AG04449 (cell line): Measurements from ENCODE around the gene PPP2R1B.
"Not testable (repeated sequence)": the region's sequence is repeated elsewhere in the genome, so short reads cannot be mapped to it uniquely, and the experiment has no call there.

ENCODE experiments used
- CTCF ChIA-PET: fragments of 350-600 bp; formaldehyde crosslinking; extraction: SDS; loops from one replicate; lab custom pipeline; 2021; ENCODE audit warnings: antibody characterized with exemption; lab: Yijun Ruan, JAX
- POLR2A ChIA-PET: fragments of 400-600, 350-600 bp; formaldehyde crosslinking; extraction: SDS; loops from one replicate; lab custom pipeline; 2020; ENCODE audit warnings: antibody characterized with exemption, inconsistent platforms; lab: Yijun Ruan, JAX
- DNase-seq: peaks from one replicate; pipeline ENCODE4 v3.0.0-alpha.2; 2010; ENCODE audit warnings: low read depth, low spot score
- H3K4me3 ChIP-seq: 2 replicates; pipeline ENCODE4 v1.5.1; 2011; ENCODE audit warnings: low read depth, mild to moderate bottlenecking, control low read depth, low read length
- CTCF ChIP-seq: IDR thresholded peaks from one replicate; pipeline ENCODE4 v1.5.1; 2011; ENCODE audit warnings: mild to moderate bottlenecking, moderate library complexity, low read length, control low read depth, inconsistent platforms; ENCODE audit not compliant: insufficient read depth; ENCODE audit errors: missing control alignments

PPP2R1B gene

GRCh38 chr11:111792314-111792713 is 26.1 kb upstream of the PPP2R1B start:
- TF ChIP-seq CTCF, result no peak
- no peak overlapping the region for H3K4me3 ChIP-seq
- POLR2A ChIA-PET, result interaction anchor here (1.2 kb wide), 1 partner anchor 27 kb away, joined by 4 read pairs; no protein-coding TSS in a partner anchor
- DNase-seq, result no peak
- CTCF ChIA-PET, result interaction anchor here (1.0 to 3.8 kb wide), 7 partner anchors 10 to 205 kb away, joined by 3 to 27 read pairs (median 6); no protein-coding TSS in a partner anchor

GRCh38 chr11:111788464-111788863 is 22.3 kb upstream of the PPP2R1B start:
- CTCF ChIA-PET, result interaction anchor here (0.7 to 6.0 kb wide), 3 partner anchors 9 to 240 kb away, joined by 3 to 48 read pairs (median 3); no protein-coding TSS in a partner anchor
- POLR2A ChIA-PET, result no interaction called here

GRCh38 chr11:111788051-111788450 is 21.9 kb upstream of the PPP2R1B start:
- no peak for DNase-seq
- ChIA-PET CTCF (interaction anchor here (6.0 kb wide), 1 partner anchor 11 kb away, joined by 48 read pairs; no protein-coding TSS in a partner anchor), POLR2A (no interaction called here)
- H3K4me3 ChIP-seq, result no peak overlapping the region
- no peak for TF ChIP-seq CTCF

More at GRCh38 chr11:111788464-111788863, 22.3 kb upstream of the PPP2R1B start:
- H3K4me3 ChIP-seq, result no peak overlapping the region
- no peak for TF ChIP-seq CTCF
- DNase-seq, result no peak

DNA sequence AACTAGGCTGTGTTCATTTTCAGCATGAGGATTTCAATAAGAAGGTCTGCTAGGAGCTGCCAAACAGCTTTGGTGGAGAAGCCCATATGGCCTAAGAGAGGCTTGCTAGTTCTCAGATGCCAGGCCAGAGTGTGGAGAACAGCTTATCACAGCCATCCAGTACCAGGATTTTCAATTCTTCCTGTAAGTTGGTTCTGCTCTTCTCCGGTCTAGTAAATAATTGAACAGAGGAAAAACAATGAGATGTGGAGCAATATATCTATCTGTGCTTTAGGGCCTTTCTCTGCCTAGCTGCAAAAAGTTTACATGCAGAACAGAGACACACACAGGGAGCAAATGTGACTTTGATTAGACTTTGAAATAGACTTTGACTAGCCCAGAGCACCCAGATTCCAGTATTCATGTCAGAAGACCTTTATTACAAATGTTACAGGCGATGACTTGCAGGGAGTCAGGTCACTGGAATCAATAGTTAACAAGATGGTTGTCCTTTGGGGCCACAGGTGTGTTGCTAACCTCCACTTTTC is 19.8 kb upstream of the PPP2R1B start:
- DNase-seq, result no peak
- H3K4me3 ChIP-seq, result no peak overlapping the region
- TF ChIP-seq CTCF, result no peak
- CTCF ChIA-PET, result interaction anchor here (1.1 to 6.0 kb wide), 3 partner anchors 9 to 158 kb away, joined by 3 to 48 read pairs (median 3); no protein-coding TSS in a partner anchor
- POLR2A ChIA-PET, result no interaction called here

- no peak for TF ChIP-seq CTCF
- ChIA-PET CTCF (interaction anchor here (6.0 kb wide), 1 partner anchor 8 kb away, joined by 48 read pairs; no protein-coding TSS in a partner anchor), POLR2A (no interaction called here)
- DNase-seq, result no peak
- no peak overlapping the region for H3K4me3 ChIP-seq
These were observed 18.9 kb upstream of the PPP2R1B start for GRCh38 chr11:111785076-111785475.

- H3K4me3 ChIP-seq, POLR2A ChIA-PET, DNase-seq: not testable (repeated sequence)
- CTCF ChIA-PET, result interaction anchor here (1.1 to 1.3 kb wide), 3 partner anchors 10 to 218 kb away, joined by 3 to 6 read pairs (median 4); no protein-coding TSS in a partner anchor
These were observed 18.1 kb upstream of the PPP2R1B start for GRCh38 chr11:111784311-111784710.
